ENCODE measurements around the gene SNN. TPM values are rescaled to one million over a fixed set of nuclear protein-coding genes. Genes with fewer than 3 reads are reported as not detected.
A peak's percentile ranks its signal among the peaks of the same experiment; 100 is the strongest.

Gene SNN
- total RNA-seq, 1 experiment from 2014 or later, result 65.2 TPM

- no peak for TF ChIP-seq CREM (CRISPR knock-in tag; IDR thresholded peaks at IDR 0.05)
- TF ChIP-seq SP1 (CRISPR knock-in tag; conservative IDR thresholded peaks at IDR 0.05), result no peak
- TF ChIP-seq CTCF (IDR thresholded peaks at IDR 0.05), result no peak
- no peak for TF ChIP-seq TCF7 (CRISPR knock-in tag; IDR thresholded peaks at IDR 0.05; ENCODE audit: low read depth)
- TF ChIP-seq HMGA2 (CRISPR knock-in tag; IDR thresholded peaks at IDR 0.05), result no peak
- no peak for TF ChIP-seq ZNF416 (CRISPR knock-in tag; IDR thresholded peaks at IDR 0.05)
- TF ChIP-seq MAX (CRISPR knock-in tag; IDR thresholded peaks at IDR 0.05), result peak; percentile 82
- TF ChIP-seq ZNF396 (CRISPR knock-in tag; IDR thresholded peaks at IDR 0.05; ENCODE audit: borderline replicate concordance), result no peak
- no peak for TF ChIP-seq ZNF281 (CRISPR knock-in tag; IDR thresholded peaks at IDR 0.05)
- TF ChIP-seq ZNF425 (CRISPR knock-in tag; conservative IDR thresholded peaks at IDR 0.05), result no peak
- TF ChIP-seq TEAD4 (CRISPR knock-in tag; IDR thresholded peaks at IDR 0.05), result 0 out of 2 replicates have a peak, but pooled peaks have one; percentile 21
- no peak for TF ChIP-seq FOXK1 (CRISPR knock-in tag; IDR thresholded peaks at IDR 0.05)
- no peak for TF ChIP-seq CBFB (CRISPR knock-in tag; IDR thresholded peaks at IDR 0.05; ENCODE audit: low read depth)
- TF ChIP-seq ARID4B (CRISPR knock-in tag; IDR thresholded peaks at IDR 0.05; ENCODE audit: borderline replicate concordance), result no peak
- TF ChIP-seq PRDM15 (CRISPR knock-in tag; IDR thresholded peaks at IDR 0.05), result no peak
- no peak for TF ChIP-seq SMAD3 (CRISPR knock-in tag; IDR thresholded peaks at IDR 0.05; ENCODE audit: borderline replicate concordance)
- no peak for TF ChIP-seq ATF6 (CRISPR knock-in tag; IDR thresholded peaks at IDR 0.05)
- TF ChIP-seq ETV6 (CRISPR knock-in tag; IDR thresholded peaks at IDR 0.05), result no peak
- TF ChIP-seq ZNF512 (CRISPR knock-in tag; IDR thresholded peaks at IDR 0.05; ENCODE audit: borderline replicate concordance), result no peak
Measured at GRCh38 chr16:11667824-11668622, at the start of gene SNN (continued).
